ENCODE data around the gene RBSN. TPM values are rescaled to one million over a fixed set of nuclear protein-coding genes. Genes with fewer than 3 reads are reported as not detected.

RBSN gene
- polyA plus RNA-seq, 5 donors = 25.5 to 33.2 (median 31.0) TPM

DNA sequence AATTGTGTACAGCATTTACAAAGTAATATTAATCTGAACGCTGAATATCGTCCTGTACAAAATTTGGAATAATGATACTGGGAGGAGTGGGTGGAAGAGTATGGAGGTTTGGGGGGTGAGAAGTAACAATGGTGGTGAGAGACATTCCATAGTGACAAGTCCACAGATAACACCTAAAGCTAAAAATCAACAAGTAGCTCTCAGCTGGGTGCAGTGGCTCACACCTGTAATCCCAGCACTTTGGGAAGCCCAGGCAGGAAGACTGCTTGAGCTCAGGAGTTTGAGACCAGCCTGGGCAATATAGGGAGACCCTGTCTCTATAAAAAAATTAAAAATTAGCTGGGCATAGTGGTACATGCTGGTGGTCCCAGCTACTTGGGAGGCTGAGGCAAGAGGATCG is 38.9 kb downstream of the RBSN start:
- no peak for DNase-seq

DNA sequence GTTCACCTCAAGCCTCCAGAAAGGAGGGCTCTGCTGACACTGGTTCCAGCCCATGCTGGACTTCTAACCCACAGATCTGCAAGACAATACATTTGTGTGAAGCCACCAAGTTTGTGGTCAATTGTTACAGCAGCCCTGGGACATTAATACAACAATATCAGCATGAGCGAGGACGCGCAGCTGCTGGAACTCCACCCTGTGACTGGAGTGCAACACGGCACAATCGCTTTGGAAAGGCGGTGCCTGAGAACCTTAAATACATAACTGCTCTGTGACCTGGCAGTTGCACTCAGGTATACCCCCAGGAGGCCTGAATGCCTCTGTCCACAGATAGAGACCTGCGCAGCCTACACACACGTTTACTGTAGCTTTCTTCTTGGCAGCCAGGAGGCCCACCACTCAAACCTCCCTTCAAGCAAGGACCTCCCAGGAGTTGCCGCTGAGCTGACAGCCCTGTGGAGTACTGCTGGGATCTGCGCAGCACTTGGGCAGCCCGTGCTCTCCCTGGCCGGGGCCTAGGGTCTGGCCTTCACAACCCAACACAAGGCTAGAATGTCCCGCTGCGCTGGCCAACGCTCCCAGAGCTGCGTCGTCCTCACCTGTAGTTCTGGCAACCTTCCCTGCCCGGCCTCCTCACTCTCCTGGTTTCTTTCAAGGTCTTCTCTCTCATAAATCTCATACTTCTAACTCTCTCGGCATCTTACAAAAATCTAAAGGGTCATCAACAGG is 42.1 kb downstream of the RBSN start:
- DNase-seq = no peak

GRCh38 chr3:15055019-15055557 is 43.9 kb downstream of the RBSN start:
- DNase-seq = no peak

DNA sequence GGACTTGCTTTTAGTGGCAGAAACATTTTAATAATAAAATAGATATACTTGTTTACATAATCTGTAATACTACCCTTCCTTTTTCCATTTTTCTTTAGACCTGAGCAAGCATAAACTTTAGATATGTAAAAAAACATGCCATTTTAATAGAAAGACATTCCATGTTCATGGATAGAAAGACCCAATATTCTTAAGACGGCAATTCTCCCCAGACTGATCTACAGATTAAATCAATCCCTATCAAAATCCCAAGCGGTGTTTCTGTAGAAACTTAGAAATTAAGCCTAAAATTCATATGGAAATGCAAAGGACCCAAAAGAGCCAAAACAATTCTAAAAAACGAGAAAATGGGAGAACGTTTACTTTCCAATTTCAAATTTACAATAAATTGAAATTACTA is 45.4 kb downstream of the RBSN start:
- no peak for DNase-seq

DNA sequence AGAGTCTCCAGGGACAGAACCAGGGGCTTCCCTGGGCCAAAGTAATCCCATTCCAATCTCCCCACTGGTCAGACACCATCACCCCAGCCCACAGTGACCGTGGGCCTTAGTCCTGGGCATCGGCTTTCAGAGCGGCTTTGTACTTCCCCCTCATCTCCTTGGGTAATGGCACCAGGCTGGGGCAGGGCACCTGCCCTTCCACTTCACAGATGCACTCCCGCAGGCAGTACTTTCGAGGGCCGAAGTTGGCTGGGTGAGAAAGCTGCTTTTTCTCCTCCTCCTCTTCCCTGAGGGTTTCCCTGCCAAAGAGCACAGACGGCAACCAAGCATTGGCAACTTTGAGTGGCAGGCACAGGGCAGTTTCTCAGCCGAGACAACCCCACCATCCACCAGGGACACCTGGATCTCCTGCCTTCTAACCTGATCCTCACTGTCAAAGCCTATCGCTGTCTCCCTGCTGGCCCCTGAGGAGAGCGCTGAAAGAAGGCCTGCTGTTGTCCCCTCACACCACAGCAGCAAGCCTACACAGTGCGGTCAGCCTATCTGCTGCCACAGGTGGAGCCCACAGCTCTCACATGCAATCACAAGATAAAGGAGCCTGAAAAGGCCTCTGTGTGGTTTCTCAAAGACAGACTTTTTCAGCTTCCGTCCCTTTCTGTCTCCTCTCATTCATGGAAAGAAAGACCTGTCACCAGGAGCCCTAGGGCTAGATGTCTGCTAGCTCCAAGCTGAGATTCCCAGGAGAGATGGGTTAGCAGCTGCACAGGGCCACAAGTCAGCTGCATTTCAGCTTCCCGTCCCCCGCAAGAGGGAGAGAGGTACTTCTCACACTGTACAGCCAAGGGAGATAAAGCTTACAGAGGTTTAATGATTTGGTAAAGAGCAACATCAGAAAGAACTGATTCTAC is 46.4 kb downstream of the RBSN start:
- no peak for DNase-seq

DNA sequence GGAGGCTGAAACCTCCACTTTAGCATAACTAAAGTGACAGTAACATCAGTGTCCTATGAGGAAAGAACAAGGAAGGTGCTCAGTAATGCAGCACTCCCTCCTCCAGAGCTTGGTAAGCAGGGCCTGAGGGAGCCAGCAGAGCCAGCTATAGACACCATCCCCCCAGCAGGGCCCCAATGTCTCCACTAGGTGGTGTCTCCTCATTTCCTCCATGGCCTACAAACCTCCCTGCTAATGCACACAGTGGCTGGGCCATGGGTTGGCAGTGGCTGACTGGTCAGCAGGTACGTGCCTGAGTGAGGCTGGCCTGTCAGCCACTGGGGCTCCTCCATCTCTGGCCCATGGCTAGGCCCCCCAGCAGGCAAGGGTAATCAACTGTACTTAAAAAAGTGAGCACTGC is 47.4 kb downstream of the RBSN start:
- no peak for DNase-seq

- no peak for DNase-seq
Measured at GRCh38 chr3:15050405-15051092, 48.4 kb downstream of the RBSN start.

DNA sequence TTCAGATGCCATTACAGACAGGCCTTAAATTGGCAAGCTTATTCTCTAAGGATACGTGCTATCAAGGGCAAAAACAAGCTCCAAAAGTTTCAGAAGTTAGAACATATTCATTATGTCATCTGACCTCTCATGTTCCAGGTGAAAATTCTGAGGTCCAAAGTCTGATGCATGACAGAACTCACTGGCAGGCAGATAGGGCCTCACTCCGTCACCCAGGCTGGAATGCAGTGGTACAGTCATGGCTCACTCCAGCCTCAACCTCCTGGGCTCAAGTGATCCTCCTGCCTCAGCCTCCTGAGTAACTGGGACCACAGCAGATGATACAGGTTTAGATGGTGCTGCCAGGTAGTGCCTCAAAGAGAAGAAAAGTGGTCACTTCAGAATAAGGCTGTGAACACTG is 49.4 kb downstream of the RBSN start:
- no peak for DNase-seq

GRCh38 chr3:15045667-15046066 is 53.3 kb downstream of the RBSN start:
- DNase-seq = no peak

DNA sequence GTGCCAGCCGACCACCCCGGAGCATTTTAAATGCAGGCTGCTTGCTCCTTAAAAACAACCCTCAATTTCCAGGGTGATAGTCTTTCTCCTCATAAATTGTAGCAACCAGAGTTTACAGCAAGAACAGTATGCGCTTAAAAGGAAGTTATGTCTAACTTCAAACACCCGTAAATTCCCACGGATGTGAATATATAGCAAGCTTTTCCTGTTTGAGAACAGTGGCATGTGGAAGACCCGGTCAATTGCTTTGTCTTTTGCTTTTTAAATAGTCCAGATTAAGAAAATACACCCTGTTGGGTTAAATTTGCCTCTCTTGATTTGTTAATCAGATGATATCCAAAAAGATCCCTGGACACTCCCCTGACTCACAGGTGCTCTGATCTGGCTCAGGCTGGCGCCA is 54.6 kb downstream of the RBSN start:
- no peak for DNase-seq

DNA sequence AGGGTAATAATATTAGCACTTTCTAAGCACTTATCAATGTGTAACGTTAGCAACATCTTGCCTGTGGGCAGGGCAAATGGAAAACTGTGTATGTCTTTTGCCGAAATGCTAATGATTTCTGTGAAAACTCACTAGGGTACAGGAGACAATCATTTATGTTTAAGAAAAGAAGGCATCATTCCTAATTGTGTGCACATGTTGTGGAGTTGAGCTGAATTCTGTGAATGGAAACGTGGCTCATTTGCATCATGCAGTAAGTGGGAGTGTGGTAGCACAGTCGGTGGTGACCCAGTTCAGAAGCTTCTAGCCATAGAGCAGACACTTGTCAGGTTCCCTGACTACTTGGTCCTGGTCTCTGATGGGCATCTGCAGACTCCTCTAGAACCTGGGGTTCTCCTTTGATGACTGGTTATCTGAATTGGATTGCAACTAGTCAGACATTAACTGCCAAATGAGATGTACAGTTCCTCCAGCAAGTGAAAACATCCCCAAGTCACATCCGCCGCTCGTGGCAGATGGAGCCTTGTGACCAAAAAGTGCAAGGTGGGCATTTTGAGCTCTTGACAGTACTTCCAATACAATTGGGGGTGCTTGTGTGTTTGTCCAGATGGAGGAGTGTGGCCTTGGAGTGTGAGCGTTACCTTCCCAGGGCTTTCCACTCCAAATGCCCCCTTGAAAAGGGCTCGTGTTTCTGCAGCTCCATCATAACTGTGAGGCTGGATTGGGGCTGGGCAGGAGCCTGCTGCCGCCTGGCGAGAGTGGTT is 55.4 kb downstream of the RBSN start:
- DNase-seq = no peak

DNA sequence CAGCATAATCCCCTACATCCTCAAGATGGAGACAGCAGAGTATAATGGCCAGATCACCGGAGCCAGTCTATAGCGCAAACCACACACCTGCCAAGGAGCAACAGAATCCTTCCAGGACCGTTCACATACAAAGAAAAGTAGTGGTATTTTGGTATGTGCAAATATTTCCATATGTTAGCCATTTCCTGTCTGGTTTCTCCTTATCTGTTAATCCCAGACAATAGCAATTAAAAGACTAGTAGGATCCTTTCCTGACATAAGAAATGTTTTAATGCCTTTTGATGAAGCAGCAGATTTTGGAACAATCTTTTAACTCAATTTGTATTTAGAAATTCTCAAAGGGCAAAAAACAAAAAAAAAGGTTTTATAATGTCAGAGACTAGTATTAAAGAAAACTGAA is 56.0 kb downstream of the RBSN start:
- no peak for DNase-seq

GRCh38 chr3:15041950-15042349 is 57.0 kb downstream of the RBSN start:
- no peak for DNase-seq

- no peak for DNase-seq
Measured at GRCh38 chr3:15040844-15041243, 58.1 kb downstream of the RBSN start.

DNA sequence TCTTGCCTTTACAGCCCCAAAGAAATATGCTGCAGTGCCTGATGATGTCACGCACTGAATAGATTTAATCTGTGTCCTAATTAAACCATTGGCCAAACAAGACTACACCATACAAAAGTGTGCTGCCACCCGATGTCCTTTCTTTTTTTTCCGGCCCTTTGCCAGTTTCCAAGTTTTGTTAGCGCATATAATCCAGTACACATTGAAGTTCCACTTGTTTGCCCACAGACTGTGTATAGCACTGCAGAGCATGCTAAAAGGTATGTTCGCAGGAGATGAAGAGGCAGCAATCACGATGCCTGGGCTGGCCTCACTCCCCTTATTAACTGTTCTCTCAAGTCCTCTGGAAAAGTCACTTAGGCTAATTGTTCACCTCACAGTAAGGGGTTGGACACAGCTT is 60.6 kb downstream of the RBSN start:
- no peak for DNase-seq

DNA sequence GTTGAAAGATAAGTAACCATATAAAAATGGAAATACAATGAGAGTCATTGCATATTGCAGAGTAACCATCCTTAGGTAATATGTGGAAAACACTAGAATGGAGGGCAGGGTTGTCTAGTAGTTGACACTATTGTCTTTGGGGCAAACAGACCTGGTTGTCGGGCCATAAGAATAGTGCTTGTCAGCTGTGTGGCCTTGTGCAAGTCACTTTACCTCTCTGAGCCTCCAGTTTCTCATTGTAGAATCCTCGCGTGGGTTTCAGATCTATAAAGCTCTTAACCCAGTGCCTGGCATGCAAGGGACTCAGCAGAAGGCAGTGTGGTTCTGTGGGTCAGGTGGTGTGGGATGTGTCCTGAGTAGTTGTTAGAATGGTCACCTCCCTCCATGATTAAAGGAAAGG is 65.8 kb downstream of the RBSN start:
- no peak for DNase-seq

DNA sequence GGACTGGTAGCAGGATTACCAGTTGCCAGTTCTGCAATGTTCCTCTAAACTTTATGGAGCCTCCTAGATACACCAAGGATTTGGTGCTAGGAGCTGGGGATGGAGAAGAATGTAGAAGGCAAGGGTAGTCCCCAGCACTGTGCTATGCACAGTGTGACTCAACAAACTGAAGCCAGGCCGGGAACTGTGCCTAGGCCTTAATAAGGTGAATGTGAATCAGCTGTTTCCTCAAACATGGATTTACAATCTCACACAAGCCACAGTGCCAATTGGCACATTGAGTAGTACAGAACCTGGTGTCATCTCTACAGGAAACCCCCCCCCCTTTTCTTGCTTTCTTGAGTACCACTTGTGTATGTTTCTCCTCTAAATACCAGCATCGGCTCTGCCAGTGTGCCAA is 66.3 kb downstream of the RBSN start:
- no peak for DNase-seq

DNA sequence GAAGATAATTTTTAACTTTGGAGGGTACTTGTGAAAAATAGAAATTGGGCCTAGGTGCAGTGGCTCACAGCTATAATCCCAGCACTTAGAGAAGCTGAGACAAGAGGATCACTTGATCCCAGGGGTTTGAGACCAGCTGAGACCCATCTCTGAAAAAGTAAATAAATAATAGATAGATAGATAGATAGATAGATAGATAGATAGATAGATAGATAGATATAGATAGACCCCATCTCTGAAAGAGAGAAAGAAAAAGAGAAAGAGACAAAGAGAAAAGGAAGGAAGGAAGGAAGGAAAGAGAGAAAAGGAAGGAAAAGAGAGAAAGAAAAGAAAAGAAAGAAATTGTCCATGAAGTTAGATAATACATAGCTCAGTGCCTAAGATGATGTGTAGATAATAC is 69.3 kb downstream of the RBSN start:
- no peak for DNase-seq

- DNase-seq = no peak
Measured at GRCh38 chr3:15023719-15024118, 75.2 kb downstream of the RBSN start.

GRCh38 chr3:15023249-15023648 is 75.7 kb downstream of the RBSN start:
- DNase-seq = no peak

Data from right lung (tissue), 5 donors.